B cell (primary cell): ENCODE measurements around the gene MTCL1.

Source experiments
- EZH2 ChIP-seq: IDR thresholded peaks from 2 replicates; pipeline ENCODE4 v1.6.1; 2012; ENCODE audit warnings: borderline replicate concordance, low read depth, mild to moderate bottlenecking, moderate library complexity, low read length; ENCODE audit not compliant: insufficient read depth, poor library complexity, severe bottlenecking
- TF ChIP-seq, protein P1 (sequence below): fragments of 200-600 bp; IDR thresholded peaks from one replicate; pipeline ENCODE4 v1.8.0; 2022; ENCODE audit warnings: antibody characterized with exemption, mild to moderate bottlenecking

DNA sequence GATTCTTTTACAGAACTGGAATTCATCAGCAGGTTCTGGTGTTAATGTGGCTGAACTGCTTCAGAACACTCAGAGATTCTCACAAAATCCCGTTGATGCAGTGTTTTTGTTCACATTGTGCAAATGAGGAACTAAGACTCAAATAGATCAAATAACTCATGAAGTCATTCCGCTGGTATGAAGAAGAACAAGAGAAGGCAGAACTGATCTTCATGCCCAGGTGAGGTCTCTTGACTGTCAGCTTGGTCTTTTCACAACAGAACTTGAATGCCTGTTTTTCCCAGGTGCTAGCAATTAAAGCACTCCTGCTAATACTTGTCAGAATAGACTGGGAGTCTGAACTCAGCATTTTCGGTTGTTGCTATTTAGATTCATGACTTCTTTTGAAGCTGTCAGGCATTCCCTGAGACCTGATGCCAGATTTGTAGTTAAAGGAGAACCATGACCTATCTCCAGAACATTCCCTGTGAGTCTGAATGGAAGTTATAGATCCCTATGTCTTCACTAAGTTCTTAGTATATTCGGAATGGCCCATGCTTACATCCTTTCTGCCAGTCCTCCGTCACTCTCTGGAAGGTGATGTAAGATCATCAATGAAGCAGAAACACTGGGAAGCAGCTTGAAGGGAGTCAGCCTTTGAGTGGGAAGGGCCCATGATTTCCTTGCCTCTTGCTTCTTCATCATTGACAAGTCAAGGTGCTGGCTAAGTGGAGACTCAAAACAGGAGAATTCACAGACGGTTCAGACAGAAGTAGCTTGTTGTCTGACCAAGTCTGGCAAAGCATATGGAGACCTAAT lies 155.7 kb downstream of the MTCL1 start:
- TF ChIP-seq, protein P1, sequence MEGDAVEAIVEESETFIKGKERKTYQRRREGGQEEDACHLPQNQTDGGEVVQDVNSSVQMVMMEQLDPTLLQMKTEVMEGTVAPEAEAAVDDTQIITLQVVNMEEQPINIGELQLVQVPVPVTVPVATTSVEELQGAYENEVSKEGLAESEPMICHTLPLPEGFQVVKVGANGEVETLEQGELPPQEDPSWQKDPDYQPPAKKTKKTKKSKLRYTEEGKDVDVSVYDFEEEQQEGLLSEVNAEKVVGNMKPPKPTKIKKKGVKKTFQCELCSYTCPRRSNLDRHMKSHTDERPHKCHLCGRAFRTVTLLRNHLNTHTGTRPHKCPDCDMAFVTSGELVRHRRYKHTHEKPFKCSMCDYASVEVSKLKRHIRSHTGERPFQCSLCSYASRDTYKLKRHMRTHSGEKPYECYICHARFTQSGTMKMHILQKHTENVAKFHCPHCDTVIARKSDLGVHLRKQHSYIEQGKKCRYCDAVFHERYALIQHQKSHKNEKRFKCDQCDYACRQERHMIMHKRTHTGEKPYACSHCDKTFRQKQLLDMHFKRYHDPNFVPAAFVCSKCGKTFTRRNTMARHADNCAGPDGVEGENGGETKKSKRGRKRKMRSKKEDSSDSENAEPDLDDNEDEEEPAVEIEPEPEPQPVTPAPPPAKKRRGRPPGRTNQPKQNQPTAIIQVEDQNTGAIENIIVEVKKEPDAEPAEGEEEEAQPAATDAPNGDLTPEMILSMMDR = no peak
- no peak for TF ChIP-seq EZH2
